Progenitor cell of endocrine pancreas (in vitro differentiated cells): ENCODE data around the gene SMIM7. TPM values are rescaled to one million over a fixed set of nuclear protein-coding genes. Genes with fewer than 3 reads are reported as not detected.
A peak's percentile ranks its signal among the peaks of the same experiment; 100 is the strongest.

Experiments used
- DNase-seq: peaks from one replicate; pipeline ENCODE4 v3.0.0; 2021; ENCODE audit warnings: low spot score; ENCODE audit not compliant: unreplicated experiment
- H3K27ac Mint-ChIP-seq: 2 replicates; pipeline ENCODE4 v1.8.0; 2021; ENCODE audit warnings: mild to moderate bottlenecking, moderate library complexity, mixed read lengths
- H3K27me3 Mint-ChIP-seq: 2 replicates; pipeline ENCODE4 v1.8.0; 2021; ENCODE audit warnings: mixed read lengths
- H3K36me3 Mint-ChIP-seq: 2 replicates; pipeline ENCODE4 v1.8.0; 2022; ENCODE audit warnings: mixed read lengths; ENCODE audit not compliant: insufficient read depth
- H3K4me1 Mint-ChIP-seq: 2 replicates; pipeline ENCODE4 v1.8.0; 2021; ENCODE audit warnings: low read depth, mixed read lengths
- H3K4me3 Mint-ChIP-seq: 2 replicates; pipeline ENCODE4 v1.8.0; 2021; ENCODE audit warnings: low read depth, mild to moderate bottlenecking, moderate library complexity, mixed read lengths
- H3K9me3 Mint-ChIP-seq: 2 replicates; pipeline ENCODE4 v1.8.0; 2021; ENCODE audit warnings: low read depth, mixed read lengths
- CTCF ChIP-seq: fragments of 200-600 bp; sonication (generic); IDR thresholded peaks from one replicate; pipeline ENCODE4 v1.5.0; 2021; ENCODE audit warnings: antibody characterized with exemption, mild to moderate bottlenecking; ENCODE audit not compliant: unreplicated experiment
- total RNA-seq: library from RNA; stranded (reverse); gene quantifications from 2 replicates; pipeline ENCODE4 v1.2.1, GENCODE V29; 2021

SMIM7 gene
- total RNA-seq, 1 donor from 2014 or later, result 81.3 TPM

DNA sequence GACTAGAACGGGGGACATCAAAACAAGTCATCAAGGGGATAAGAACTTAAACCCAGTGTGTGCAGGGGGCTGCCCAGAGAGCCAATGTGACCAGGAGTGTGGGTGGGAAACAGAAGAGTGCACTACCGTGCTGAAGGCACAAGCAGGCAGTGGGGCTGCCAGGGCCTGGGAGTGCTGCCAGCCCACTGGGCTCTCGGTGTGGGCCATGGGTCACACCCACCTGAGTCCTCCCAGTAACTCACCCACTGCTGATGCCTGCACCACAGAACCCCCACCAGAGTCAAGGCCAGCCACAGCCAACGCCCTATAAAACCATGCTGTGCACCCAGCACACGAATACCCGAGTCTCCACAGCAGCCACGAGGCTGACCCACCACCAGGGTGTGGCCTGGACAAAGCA is 40.5 kb downstream of the SMIM7 start:
- Mint-ChIP-seq H3K36me3 (no peaks in the 10 kb centered on the region), H3K9me3 (no peaks in the 10 kb centered on the region), H3K27me3 (no peaks in the 10 kb centered on the region), H3K4me3 (no peak overlapping the region), H3K4me1 (peaks cover 10% of the 10 kb centered on the region), H3K27ac (no peak overlapping the region)
- DNase-seq, result no peak
- TF ChIP-seq CTCF, result no peak

GRCh38 chr19:16618248-16618647 is 41.7 kb downstream of the SMIM7 start:
- no peaks in the 10 kb centered on the region for H3K27me3 Mint-ChIP-seq
- peaks cover 10% of the 10 kb centered on the region for H3K4me1 Mint-ChIP-seq
- no peaks in the 10 kb centered on the region for H3K36me3 Mint-ChIP-seq
- no peak overlapping the region for H3K4me3 Mint-ChIP-seq
- TF ChIP-seq CTCF, result no peak
- DNase-seq, result no peak
- peak overlapping the region; percentile 30 for H3K27ac Mint-ChIP-seq
- no peaks in the 10 kb centered on the region for H3K9me3 Mint-ChIP-seq

DNA sequence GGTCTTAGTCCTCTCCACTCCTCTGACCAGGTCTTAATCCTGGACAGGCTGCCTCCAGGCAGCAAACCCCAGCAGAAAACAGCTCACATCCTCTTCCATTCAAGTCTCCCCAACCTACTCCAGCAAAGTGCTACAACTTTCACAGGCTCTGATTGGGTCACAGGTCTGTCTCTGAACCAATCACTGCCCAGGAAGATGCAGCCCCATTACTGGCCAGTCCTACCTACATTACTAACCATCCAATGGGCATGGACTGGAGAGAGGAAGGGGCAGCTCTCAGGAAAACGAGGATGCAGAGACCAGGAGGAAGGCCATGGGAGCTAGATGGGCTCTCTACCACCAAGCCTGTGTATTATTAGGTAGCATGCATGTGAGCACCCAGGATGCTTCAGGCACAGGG is 44.1 kb downstream of the SMIM7 start:
- Mint-ChIP-seq H3K27me3 (no peaks in the 10 kb centered on the region), H3K4me1 (peaks cover 9% of the 10 kb centered on the region), H3K9me3 (no peaks in the 10 kb centered on the region), H3K27ac (no peak overlapping the region), H3K4me3 (no peak overlapping the region), H3K36me3 (no peaks in the 10 kb centered on the region)
- no peak for DNase-seq
- TF ChIP-seq CTCF, result no peak

- TF ChIP-seq CTCF, result no peak
- Mint-ChIP-seq H3K4me1 (peaks cover 5% of the 10 kb centered on the region), H3K27me3 (no peaks in the 10 kb centered on the region), H3K4me3 (no peak overlapping the region), H3K27ac (peak overlapping the region; percentile 35), H3K9me3 (no peaks in the 10 kb centered on the region), H3K36me3 (no peaks in the 10 kb centered on the region)
- no peak for DNase-seq
Observed at GRCh38 chr19:16614941-16615340, 45.0 kb downstream of the SMIM7 start.

- Mint-ChIP-seq H3K9me3 (no peaks in the 10 kb centered on the region), H3K4me1 (peaks cover 5% of the 10 kb centered on the region), H3K4me3 (no peak overlapping the region), H3K36me3 (no peaks in the 10 kb centered on the region), H3K27me3 (no peaks in the 10 kb centered on the region), H3K27ac (no peak overlapping the region)
- no peak for DNase-seq
- no peak for TF ChIP-seq CTCF
Observed at GRCh38 chr19:16613841-16614240, 46.1 kb downstream of the SMIM7 start.
